GM06990 (cell line): Measurements from ENCODE around the gene TBC1D5.

Experiments used
- DNase-seq: peaks from one replicate; pipeline ENCODE4 v3.0.0-alpha.2; 2011; ENCODE audit not compliant: insufficient read length; ENCODE audit errors: extremely low read depth
- H3K27me3 ChIP-seq: replicated peaks from 2 replicates; pipeline ENCODE4 v1.6.0; 2011; ENCODE audit warnings: low read length; ENCODE audit not compliant: control insufficient read depth, insufficient read depth
- H3K36me3 ChIP-seq: 2 replicates; pipeline ENCODE4 v1.5.1; 2011; ENCODE audit warnings: low read length; ENCODE audit not compliant: control insufficient read depth, insufficient read depth
- H3K4me3 ChIP-seq: replicated peaks from 2 replicates; pipeline ENCODE4 v1.5.1; 2011; ENCODE audit warnings: low read depth, mild to moderate bottlenecking, control low read depth, low read length
- TF ChIP-seq, protein P1 (sequence below): IDR thresholded peaks from 2 replicates; pipeline ENCODE4 v1.5.1; 2011; ENCODE audit warnings: low read length, control low read depth, mild to moderate bottlenecking, inconsistent platforms; ENCODE audit not compliant: insufficient read depth, poor library complexity, severe bottlenecking

Gene TBC1D5

GRCh38 chr3:17140670-17141505, 601.5 kb downstream of the TBC1D5 start:
- no peaks in the 10 kb centered on the region for H3K36me3 ChIP-seq
- H3K4me3 ChIP-seq, result no peak overlapping the region
- TF ChIP-seq, protein P1, sequence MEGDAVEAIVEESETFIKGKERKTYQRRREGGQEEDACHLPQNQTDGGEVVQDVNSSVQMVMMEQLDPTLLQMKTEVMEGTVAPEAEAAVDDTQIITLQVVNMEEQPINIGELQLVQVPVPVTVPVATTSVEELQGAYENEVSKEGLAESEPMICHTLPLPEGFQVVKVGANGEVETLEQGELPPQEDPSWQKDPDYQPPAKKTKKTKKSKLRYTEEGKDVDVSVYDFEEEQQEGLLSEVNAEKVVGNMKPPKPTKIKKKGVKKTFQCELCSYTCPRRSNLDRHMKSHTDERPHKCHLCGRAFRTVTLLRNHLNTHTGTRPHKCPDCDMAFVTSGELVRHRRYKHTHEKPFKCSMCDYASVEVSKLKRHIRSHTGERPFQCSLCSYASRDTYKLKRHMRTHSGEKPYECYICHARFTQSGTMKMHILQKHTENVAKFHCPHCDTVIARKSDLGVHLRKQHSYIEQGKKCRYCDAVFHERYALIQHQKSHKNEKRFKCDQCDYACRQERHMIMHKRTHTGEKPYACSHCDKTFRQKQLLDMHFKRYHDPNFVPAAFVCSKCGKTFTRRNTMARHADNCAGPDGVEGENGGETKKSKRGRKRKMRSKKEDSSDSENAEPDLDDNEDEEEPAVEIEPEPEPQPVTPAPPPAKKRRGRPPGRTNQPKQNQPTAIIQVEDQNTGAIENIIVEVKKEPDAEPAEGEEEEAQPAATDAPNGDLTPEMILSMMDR, result peak; percentile 39
- H3K27me3 ChIP-seq, result no peaks in the 10 kb centered on the region
- no peak for DNase-seq

- TF ChIP-seq, protein P1, result no peak
- Histone ChIP-seq H3K4me3 (no peak overlapping the region), H3K36me3 (no peaks in the 10 kb centered on the region), H3K27me3 (no peaks in the 10 kb centered on the region)
- no peak for DNase-seq
Observed at GRCh38 chr3:17138246-17139039, 604.0 kb downstream of the TBC1D5 start.

DNA sequence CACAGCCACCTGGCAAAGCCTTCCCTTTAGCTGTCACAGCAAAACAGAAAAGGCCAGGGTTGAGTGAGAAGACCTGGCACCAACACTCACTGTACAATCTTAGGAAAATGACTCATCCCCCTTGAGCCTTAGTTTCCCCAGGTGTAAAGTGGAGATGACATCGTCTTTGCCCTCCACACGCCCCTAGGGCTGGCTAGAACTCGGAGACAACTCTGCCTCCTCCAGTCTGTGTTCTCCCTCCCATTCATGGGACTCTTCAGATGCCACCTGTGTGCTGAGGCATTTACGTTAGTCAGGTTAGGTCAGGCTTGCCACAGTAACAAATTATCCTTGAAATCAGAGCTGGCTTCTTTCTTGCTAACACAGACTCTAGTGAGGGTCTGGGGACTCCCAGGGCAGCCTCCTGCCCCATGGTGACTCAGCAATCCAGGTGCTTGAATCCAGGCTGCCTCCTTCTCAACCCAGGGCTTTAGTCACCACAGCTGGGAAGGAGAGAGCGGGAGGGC, 605.1 kb downstream of the TBC1D5 start:
- no peaks in the 10 kb centered on the region for H3K36me3 ChIP-seq
- TF ChIP-seq, protein P1, result no peak
- no peak for DNase-seq

DNA sequence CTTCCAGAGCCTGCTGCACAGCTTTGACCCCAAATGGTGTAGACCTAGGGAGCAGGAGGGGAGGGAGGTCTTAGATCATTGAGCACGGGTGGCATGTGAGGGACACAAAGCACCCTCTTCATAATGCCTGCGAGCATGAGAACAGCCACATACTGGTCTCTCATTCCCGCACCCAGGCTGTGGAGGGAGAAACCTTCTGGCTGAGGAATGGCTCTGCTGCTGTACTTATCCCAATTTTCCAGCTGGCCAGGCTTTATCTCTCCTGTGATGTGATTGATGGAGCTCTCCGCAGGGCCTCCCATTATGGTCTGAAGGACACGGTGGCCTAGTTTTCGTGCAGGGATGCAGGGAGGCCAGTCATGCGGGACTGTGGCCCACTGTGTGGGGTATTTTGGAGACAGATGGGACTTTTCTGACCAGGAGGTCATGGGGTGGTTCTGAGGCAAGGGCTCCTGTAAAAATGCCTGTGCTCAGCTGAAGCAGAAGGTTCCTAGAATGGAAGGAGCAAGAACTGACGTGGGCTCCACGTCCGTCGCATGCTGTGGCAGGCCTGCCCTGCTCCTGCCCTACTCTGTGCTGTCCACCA, 606.2 kb downstream of the TBC1D5 start:
- Histone ChIP-seq H3K36me3 (no peaks in the 10 kb centered on the region), H3K4me3 (no peak overlapping the region), H3K27me3 (no peaks in the 10 kb centered on the region)
- TF ChIP-seq, protein P1, result no peak
- DNase-seq, result no peak

More for the DNA sequence above, 605.1 kb downstream of the TBC1D5 start:
- no peak overlapping the region for H3K4me3 ChIP-seq
- H3K27me3 ChIP-seq, result no peaks in the 10 kb centered on the region

DNA sequence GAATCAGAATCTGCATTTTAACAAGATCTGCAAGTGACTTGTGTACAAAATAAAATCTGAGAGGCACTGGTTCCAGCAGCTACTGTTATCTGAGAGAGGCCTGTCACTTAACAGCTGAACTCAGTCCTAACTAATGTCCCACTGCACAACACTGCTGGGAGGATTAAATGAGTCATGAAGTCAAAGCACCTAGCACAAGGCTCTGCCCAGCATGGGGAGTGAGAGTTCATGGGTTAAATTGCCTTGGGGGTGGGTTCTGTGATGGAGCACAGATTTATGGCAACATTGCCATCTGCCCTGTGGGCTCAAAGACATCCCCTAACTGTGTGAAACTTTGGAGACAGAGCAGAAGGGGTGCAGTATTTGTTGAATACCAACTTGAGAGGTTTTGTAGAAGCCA, 606.7 kb downstream of the TBC1D5 start:
- Histone ChIP-seq H3K36me3 (no peaks in the 10 kb centered on the region), H3K4me3 (no peak overlapping the region), H3K27me3 (no peaks in the 10 kb centered on the region)
- TF ChIP-seq, protein P1, result no peak
- DNase-seq, result no peak
